ENCODE measurements around the gene MLEC. TPM values are rescaled to one million over a fixed set of nuclear protein-coding genes. Genes with fewer than 3 reads are reported as not detected.

MLEC gene
- total RNA-seq, 1 donor from 2014 or later: 33.1 TPM

- no peak for DNase-seq (ENCODE audit: extremely low spot score in 2 of 2)
- Histone ChIP-seq H3K9me3 (no peaks in the 10 kb centered on the region), H3K36me3 (peaks cover 0 to 33% of the 10 kb centered on the region in 2 donors), H3K4me3 (no peak overlapping the region), H3K4me1 (no peaks in the 10 kb centered on the region), H3K27ac (no peak overlapping the region), H3K27me3 (no peaks in the 10 kb centered on the region)
- TF ChIP-seq CTCF (IDR thresholded peaks at IDR 0.05): no peak
- no peak for TF ChIP-seq POLR2AphosphoS5 (IDR thresholded peaks at IDR 0.05; ENCODE audit: insufficient read depth in 1 of 2, low read depth in 1 of 2)
- no peak for TF ChIP-seq POLR2A (IDR thresholded peaks at IDR 0.05)
- intact Hi-C loops (cut with DNase I): no loop called here
Observed at GRCh38 chr12:120702637-120703036, 15.7 kb downstream of the MLEC start.

GRCh38 chr12:120703311-120703942, 16.5 kb downstream of the MLEC start:
- Histone ChIP-seq H3K9me3 (no peaks in the 10 kb centered on the region), H3K27me3 (no peaks in the 10 kb centered on the region), H3K4me3 (no peak overlapping the region), H3K4me1 (no peaks in the 10 kb centered on the region), H3K36me3 (peaks cover 0 to 25% of the 10 kb centered on the region in 2 donors), H3K27ac (no peak overlapping the region)
- intact Hi-C loops (cut with DNase I): no loop called here
- TF ChIP-seq CTCF (IDR thresholded peaks at IDR 0.05): no peak
- no peak for TF ChIP-seq POLR2AphosphoS5 (IDR thresholded peaks at IDR 0.05; ENCODE audit: insufficient read depth in 1 of 2, low read depth in 1 of 2)
- no peak for TF ChIP-seq POLR2A (IDR thresholded peaks at IDR 0.05)
- no peak for DNase-seq (ENCODE audit: extremely low spot score in 2 of 2)

- TF ChIP-seq POLR2A (IDR thresholded peaks at IDR 0.05): no peak
- no peak for TF ChIP-seq POLR2AphosphoS5 (IDR thresholded peaks at IDR 0.05; ENCODE audit: insufficient read depth in 1 of 2, low read depth in 1 of 2)
- no peak for TF ChIP-seq CTCF (IDR thresholded peaks at IDR 0.05)
- intact Hi-C loops (cut with DNase I): no loop called here
- Histone ChIP-seq H3K36me3 (peaks cover 0 to 3% of the 10 kb centered on the region in 2 donors), H3K4me1 (peaks cover 6% of the 10 kb centered on the region), H3K27me3 (no peaks in the 10 kb centered on the region), H3K4me3 (no peak overlapping the region), H3K27ac (no peak overlapping the region), H3K9me3 (no peaks in the 10 kb centered on the region)
- no peak for DNase-seq (ENCODE audit: extremely low spot score in 2 of 2)
Observed at GRCh38 chr12:120705618-120706017, 18.7 kb downstream of the MLEC start.

GRCh38 chr12:120706029-120706428, 19.1 kb downstream of the MLEC start:
- H3K27me3 ChIP-seq: no peaks in the 10 kb centered on the region
- peaks cover 8% of the 10 kb centered on the region for H3K4me1 ChIP-seq
- H3K27ac ChIP-seq: no peak overlapping the region
- no peaks in the 10 kb centered on the region for H3K36me3 ChIP-seq
- H3K4me3 ChIP-seq: no peak overlapping the region
- H3K9me3 ChIP-seq: no peaks in the 10 kb centered on the region
- TF ChIP-seq POLR2AphosphoS5 (IDR thresholded peaks at IDR 0.05; ENCODE audit: insufficient read depth in 1 of 2, low read depth in 1 of 2) (no peak), POLR2A (IDR thresholded peaks at IDR 0.05) (no peak), CTCF (IDR thresholded peaks at IDR 0.05) (no peak)
- intact Hi-C loops (cut with DNase I): no loop called here
- no peak for DNase-seq (ENCODE audit: extremely low spot score in 2 of 2)

- Histone ChIP-seq H3K4me3 (no peak overlapping the region), H3K27me3 (no peaks in the 10 kb centered on the region), H3K36me3 (no peaks in the 10 kb centered on the region), H3K27ac (no peak overlapping the region), H3K9me3 (no peaks in the 10 kb centered on the region), H3K4me1 (peaks cover 32% of the 10 kb centered on the region)
- no peak for DNase-seq (ENCODE audit: extremely low spot score in 2 of 2)
- TF ChIP-seq POLR2A (IDR thresholded peaks at IDR 0.05) (no peak), POLR2AphosphoS5 (IDR thresholded peaks at IDR 0.05; ENCODE audit: insufficient read depth in 1 of 2, low read depth in 1 of 2) (no peak), CTCF (IDR thresholded peaks at IDR 0.05) (no peak)
- intact Hi-C loops (cut with DNase I): no loop called here
Observed at GRCh38 chr12:120708651-120709050, 21.7 kb downstream of the MLEC start.
